H1 (cell line): ENCODE data around the gene QRICH2. TPM values are rescaled to one million over a fixed set of nuclear protein-coding genes. Genes with fewer than 3 reads are reported as not detected.

Experiments used
- BACH1 ChIP-seq: IDR thresholded peaks from 2 replicates; pipeline ENCODE4 v1.6.1; 2012; ENCODE audit warnings: low read length, improper control_type of control experiment
- CHD1 ChIP-seq: IDR thresholded peaks from 2 replicates; pipeline ENCODE4 v1.6.1; 2012; ENCODE audit warnings: low read depth, low read length, improper control_type of control experiment
- EP300 ChIP-seq, 2 experiments: IDR thresholded peaks; 1 replicate in 1 of 2; 2 replicates in 1 of 2; pipeline ENCODE4 v1.6.1; 2011 to 2012; ENCODE audit warnings: low read depth in 2 of 2, low read length in 2 of 2, mild to moderate bottlenecking in 2 of 2, borderline replicate concordance in 1 of 2, inconsistent platforms in 1 of 2, moderate library complexity in 1 of 2
- GTF2F1 ChIP-seq: IDR thresholded peaks from 2 replicates; pipeline ENCODE4 v1.6.1; 2012; ENCODE audit warnings: low read depth, low read length, improper control_type of control experiment, borderline replicate concordance
- JUND ChIP-seq: IDR thresholded peaks from 2 replicates; pipeline ENCODE4 v1.6.1; 2011; ENCODE audit warnings: mild to moderate bottlenecking, improper control_type of control experiment, low read length
- KDM4A ChIP-seq: IDR thresholded peaks from one replicate; pipeline ENCODE4 v1.7.1; 2012; ENCODE audit warnings: low read depth, mild to moderate bottlenecking, moderate library complexity, low read length, inconsistent platforms; ENCODE audit not compliant: severe bottlenecking
- NANOG ChIP-seq: IDR thresholded peaks from 2 replicates; pipeline ENCODE4 v1.6.1; 2011; ENCODE audit warnings: low read length, low read depth, mild to moderate bottlenecking, inconsistent platforms; ENCODE audit not compliant: insufficient read depth, poor library complexity, severe bottlenecking
- NRF1 ChIP-seq: IDR thresholded peaks from 2 replicates; pipeline ENCODE4 v1.6.1; 2011; ENCODE audit warnings: mild to moderate bottlenecking, low read depth, low read length, improper control_type of control experiment
- PHF8 ChIP-seq: fragments of 200-600 bp; sonication (generic); conservative IDR thresholded peaks from 2 replicates; pipeline ENCODE4 v1.7.1; 2012; ENCODE audit warnings: low read depth, mild to moderate bottlenecking, inconsistent platforms, low read length, moderate library complexity
- POLR2AphosphoS5 ChIP-seq: IDR thresholded peaks from 2 replicates; pipeline ENCODE4 v1.6.1; 2011; ENCODE audit warnings: low read depth, low read length
- RAD21 ChIP-seq, 2 experiments: IDR thresholded peaks in 1 of 2; conservative IDR thresholded peaks in 1 of 2; 2 replicates each; pipeline ENCODE4 v1.6.1; 2011; ENCODE audit warnings: low read depth in 2 of 2, low read length in 2 of 2, improper control_type of control experiment in 1 of 2, inconsistent platforms in 1 of 2, mild to moderate bottlenecking in 1 of 2, moderate library complexity in 1 of 2
- SIRT6 ChIP-seq: IDR thresholded peaks from one replicate; pipeline ENCODE4 v1.7.1; 2012; ENCODE audit warnings: low read length, inconsistent platforms
- SP2 ChIP-seq: IDR thresholded peaks from 2 replicates; pipeline ENCODE4 v1.6.1; 2012; ENCODE audit warnings: mild to moderate bottlenecking, low read length, inconsistent platforms
- SRF ChIP-seq: IDR thresholded peaks from 2 replicates; pipeline ENCODE4 v1.6.1; 2011; ENCODE audit warnings: mild to moderate bottlenecking, low read depth, low read length, moderate library complexity
- YY1 ChIP-seq: IDR thresholded peaks from 2 replicates; pipeline ENCODE4 v1.6.1; 2011; ENCODE audit warnings: low read depth, mild to moderate bottlenecking, low read length
- polyA plus RNA-seq, 7 experiments: library from polyadenylated mRNA; depleted of rRNA in 3 of 7; stranded (reverse) in 5 of 7; unstranded in 2 of 7; fragments of >200 nt in 5 of 7; fragments of 200-250 nt in 2 of 7; gene quantifications; 1 replicate in 5 of 7; 2 replicates in 1 of 7; 4 replicates in 1 of 7; pipeline versions ENCODE4 v1.2.1 to v1.2.3, GENCODE V29; 2011 to 2013; ENCODE audit warnings: missing spikeins in 2 of 7, mixed read lengths in 2 of 7
- total RNA-seq: library from RNA; stranded (reverse); fragmentation: NEBNext Ultra II Directional; extraction: Animal tissue kit (Norgen Biotek cat#: 25700); gene quantifications from 2 replicates; pipeline ENCODE4 v1.2.1, GENCODE V29; 2021
- TF ChIP-seq, protein P1 (sequence below): IDR thresholded peaks from 2 replicates; pipeline ENCODE4 v1.6.1; 2012; ENCODE audit warnings: inconsistent platforms
- TF ChIP-seq, protein P2 (sequence below): IDR thresholded peaks from 2 replicates; pipeline ENCODE4 v1.6.1; 2011; ENCODE audit warnings: low read length, improper control_type of control experiment

Gene QRICH2
- total and polyA plus RNA-seq, 2 of the 8 experiments (the other 6 are each of a cell fraction or from before 2014, with no cell fraction given): 2.8 to 3.8 TPM

DNA sequence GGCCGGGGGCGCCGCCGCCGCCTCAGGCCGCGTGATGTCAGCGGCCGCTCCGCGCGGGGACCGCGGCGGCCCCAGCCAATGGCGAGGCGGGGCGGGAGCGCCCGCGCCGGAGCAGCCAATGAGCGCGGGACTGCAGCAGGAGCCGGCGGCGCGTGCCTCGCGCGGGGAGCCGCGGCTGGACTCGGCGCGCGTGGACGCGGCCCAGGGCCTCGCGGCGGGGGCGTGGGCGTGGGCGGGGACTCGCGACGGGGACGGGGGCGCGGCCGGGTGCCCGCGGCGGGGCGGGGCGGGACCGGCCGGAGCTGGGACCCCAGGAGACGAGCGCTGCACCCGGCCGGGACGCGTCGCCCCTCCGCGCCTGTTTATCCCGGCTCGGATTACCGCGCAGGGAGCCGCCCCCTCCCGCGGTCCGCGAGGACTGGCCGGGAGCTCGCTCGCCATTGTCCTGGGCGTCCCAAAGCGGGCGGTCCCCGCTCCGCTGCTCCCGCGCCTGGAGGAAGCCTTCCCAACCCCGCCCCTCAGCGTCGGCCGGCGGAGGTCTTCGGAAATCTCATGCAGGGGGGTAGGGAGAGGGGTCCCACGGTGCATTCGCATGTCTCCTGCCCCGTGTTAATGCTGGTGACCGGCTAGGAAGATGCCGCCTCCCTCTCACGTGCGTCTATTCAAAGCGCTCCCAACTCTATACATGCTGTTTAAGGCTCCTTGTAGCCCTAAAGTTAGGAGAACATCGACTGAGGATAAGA lies 67.4 kb downstream of the QRICH2 start, which contains the start of gene RNF157 (continued):
- TF ChIP-seq, protein P1, sequence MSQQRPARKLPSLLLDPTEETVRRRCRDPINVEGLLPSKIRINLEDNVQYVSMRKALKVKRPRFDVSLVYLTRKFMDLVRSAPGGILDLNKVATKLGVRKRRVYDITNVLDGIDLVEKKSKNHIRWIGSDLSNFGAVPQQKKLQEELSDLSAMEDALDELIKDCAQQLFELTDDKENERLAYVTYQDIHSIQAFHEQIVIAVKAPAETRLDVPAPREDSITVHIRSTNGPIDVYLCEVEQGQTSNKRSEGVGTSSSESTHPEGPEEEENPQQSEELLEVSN: peak; percentile 77
- TF ChIP-seq NRF1: no peak
- TF ChIP-seq PHF8: peak; percentile 54
- no peak for TF ChIP-seq SP2
- TF ChIP-seq POLR2AphosphoS5: peak; percentile 41
- TF ChIP-seq, protein P2, sequence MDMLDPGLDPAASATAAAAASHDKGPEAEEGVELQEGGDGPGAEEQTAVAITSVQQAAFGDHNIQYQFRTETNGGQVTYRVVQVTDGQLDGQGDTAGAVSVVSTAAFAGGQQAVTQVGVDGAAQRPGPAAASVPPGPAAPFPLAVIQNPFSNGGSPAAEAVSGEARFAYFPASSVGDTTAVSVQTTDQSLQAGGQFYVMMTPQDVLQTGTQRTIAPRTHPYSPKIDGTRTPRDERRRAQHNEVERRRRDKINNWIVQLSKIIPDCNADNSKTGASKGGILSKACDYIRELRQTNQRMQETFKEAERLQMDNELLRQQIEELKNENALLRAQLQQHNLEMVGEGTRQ: no peak
- TF ChIP-seq GTF2F1: no peak
- no peak for TF ChIP-seq SIRT6
- no peak for TF ChIP-seq JUND
- no peak for TF ChIP-seq CHD1
- TF ChIP-seq SRF: no peak
- no peak for TF ChIP-seq NANOG
- TF ChIP-seq KDM4A: peak; percentile 56
- 0 out of 4 replicates have a peak, but pooled peaks of 1 of the 2 experiments have one; percentile 0 for TF ChIP-seq RAD21 (IDR thresholded peaks at IDR 0.05 in 1 of 2, conservative IDR thresholded peaks at IDR 0.05 in 1 of 2; ENCODE audit: low read depth in 2 of 2, low read length in 2 of 2)
- no peak; the same call in 1 of the 2 replicates for TF ChIP-seq BACH1
- no peak for TF ChIP-seq EP300 (IDR thresholded peaks at IDR 0.05; ENCODE audit: borderline replicate concordance in 1 of 2, low read depth in 2 of 2, low read length in 2 of 2)
- TF ChIP-seq YY1: peak; percentile 54; the same call in 1 of the 2 replicates
